ENCODE measurements around the gene BICRAL. TPM values are rescaled to one million over a fixed set of nuclear protein-coding genes. Genes with fewer than 3 reads are reported as not detected.

The BICRAL gene
- polyA plus RNA-seq, 1 of the 3 experiments (the other 2 are of a cell fraction) = 5.1 TPM

DNA sequence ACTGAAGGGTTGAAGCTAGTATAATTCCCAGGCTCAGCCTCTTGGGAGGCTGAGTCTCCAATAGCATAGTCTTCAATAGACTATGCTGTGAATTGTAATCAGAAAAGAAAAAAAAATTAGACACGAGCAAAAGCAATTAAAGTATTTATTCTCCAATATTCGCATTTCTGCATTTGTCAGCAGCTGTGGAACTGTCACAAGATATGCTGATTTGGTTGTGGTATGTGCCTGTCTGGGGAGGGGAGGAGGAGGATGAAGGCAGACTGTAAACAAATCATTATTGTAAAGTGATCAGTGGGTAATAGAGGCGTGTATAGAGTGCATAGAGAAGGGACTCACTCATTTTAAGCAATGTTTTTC, 10.1 kb upstream of the BICRAL start:
- ChIA-PET POLR2A (no interaction called here), CTCF (no interaction called here)
- DNase-seq = no peak

DNA sequence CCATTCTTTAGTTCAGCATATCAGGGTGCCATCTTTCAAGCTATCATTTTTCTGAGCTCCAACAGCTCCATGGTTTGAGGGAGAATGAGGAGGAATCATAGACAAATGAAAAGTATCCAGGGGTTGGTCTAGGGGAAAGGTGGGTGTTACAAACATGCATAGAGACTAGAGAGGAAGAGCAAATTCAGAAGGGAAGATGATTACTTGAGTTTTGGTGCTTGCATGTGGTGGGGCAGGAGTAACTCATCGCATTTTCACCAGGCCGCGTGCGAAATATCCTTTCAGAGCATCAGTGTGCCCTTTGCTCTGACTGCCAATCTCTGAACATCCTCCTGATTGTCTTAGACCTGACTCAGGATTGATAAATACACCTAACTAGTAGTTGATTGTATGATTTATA, 7.7 kb upstream of the BICRAL start:
- H3K9me3 ChIP-seq = no peaks in the 10 kb centered on the region
- TF ChIP-seq, protein P1, sequence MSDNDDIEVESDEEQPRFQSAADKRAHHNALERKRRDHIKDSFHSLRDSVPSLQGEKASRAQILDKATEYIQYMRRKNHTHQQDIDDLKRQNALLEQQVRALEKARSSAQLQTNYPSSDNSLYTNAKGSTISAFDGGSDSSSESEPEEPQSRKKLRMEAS (IDR thresholded peaks at IDR 0.05; ENCODE audit: low read depth) = no peak
- TF ChIP-seq MEF2A (IDR thresholded peaks at IDR 0.05; ENCODE audit: borderline replicate concordance, low read depth) = no peak
- no peaks in the 10 kb centered on the region for H4K20me1 ChIP-seq (ENCODE audit: insufficient read depth)
- H3K27me3 ChIP-seq (ENCODE audit: insufficient read depth) = no peaks in the 10 kb centered on the region
- 0 out of 2 replicates have a peak, but pooled peaks cover 3% of the 10 kb centered on the region for H3K79me2 ChIP-seq (ENCODE audit: insufficient read depth)
- DNase-seq = no peak
- peaks cover 0 to 12% of the 10 kb centered on the region in 2 experiments; a peak in 3 of 4 replicates for H3K4me1 ChIP-seq (ENCODE audit: control insufficient read depth in 1 of 2, insufficient read depth in 2 of 2, low read depth in 1 of 2, low read length in 1 of 2)
- H2AFZ ChIP-seq (ENCODE audit: low read depth) = no peak overlapping the region
- H3K36me3 ChIP-seq (replicated peaks in 1 of 2; ENCODE audit: control insufficient read depth in 1 of 2, insufficient read depth in 2 of 2, low read length in 1 of 2) = no peaks in the 10 kb centered on the region
- 100% methylated on average over 4 of the region's 4 CpGs for WGBS (ENCODE audit: low lambda C conversion rate)
- peak overlapping the region in 1 of 2 experiments; percentile 4; a peak in 1 of 4 replicates for H3K27ac ChIP-seq (ENCODE audit: low read depth in 2 of 2, low read length in 1 of 2)
- H3K9me2 ChIP-seq = no peaks in the 10 kb centered on the region
- POLR2A ChIA-PET = no interaction called here
- no peak overlapping the region for H3K4me3 ChIP-seq (ENCODE audit: low read depth in 2 of 2, low read length in 1 of 2)
- H3F3A ChIP-seq (replicated peaks; ENCODE audit: insufficient read depth) = peaks cover 18% of the 10 kb centered on the region
- H3K9ac ChIP-seq = no peak overlapping the region
- H3K4me2 ChIP-seq = no peak overlapping the region
- CTCF ChIA-PET = no interaction called here

More for the DNA sequence above, 10.1 kb upstream of the BICRAL start:
- WGBS (ENCODE audit: low lambda C conversion rate) = 84% methylated on average over 3 of the region's 3 CpGs
- no peaks in the 10 kb centered on the region for H3K9me3 ChIP-seq
- no peak overlapping the region for H2AFZ ChIP-seq (ENCODE audit: low read depth)
- no peak overlapping the region for H3K4me2 ChIP-seq
- no peak overlapping the region for H3K4me3 ChIP-seq (ENCODE audit: low read depth in 2 of 2, low read length in 1 of 2)
- H4K20me1 ChIP-seq (ENCODE audit: insufficient read depth) = no peaks in the 10 kb centered on the region
- no peak overlapping the region for H3K27ac ChIP-seq (ENCODE audit: low read depth in 2 of 2, low read length in 1 of 2)
- H3F3A ChIP-seq (replicated peaks; ENCODE audit: insufficient read depth) = peaks cover 8% of the 10 kb centered on the region
- no peaks in the 10 kb centered on the region for H3K9me2 ChIP-seq
- H3K79me2 ChIP-seq (ENCODE audit: insufficient read depth) = no peaks in the 10 kb centered on the region; the same call in 1 of the 2 replicates
- TF ChIP-seq, protein P2, sequence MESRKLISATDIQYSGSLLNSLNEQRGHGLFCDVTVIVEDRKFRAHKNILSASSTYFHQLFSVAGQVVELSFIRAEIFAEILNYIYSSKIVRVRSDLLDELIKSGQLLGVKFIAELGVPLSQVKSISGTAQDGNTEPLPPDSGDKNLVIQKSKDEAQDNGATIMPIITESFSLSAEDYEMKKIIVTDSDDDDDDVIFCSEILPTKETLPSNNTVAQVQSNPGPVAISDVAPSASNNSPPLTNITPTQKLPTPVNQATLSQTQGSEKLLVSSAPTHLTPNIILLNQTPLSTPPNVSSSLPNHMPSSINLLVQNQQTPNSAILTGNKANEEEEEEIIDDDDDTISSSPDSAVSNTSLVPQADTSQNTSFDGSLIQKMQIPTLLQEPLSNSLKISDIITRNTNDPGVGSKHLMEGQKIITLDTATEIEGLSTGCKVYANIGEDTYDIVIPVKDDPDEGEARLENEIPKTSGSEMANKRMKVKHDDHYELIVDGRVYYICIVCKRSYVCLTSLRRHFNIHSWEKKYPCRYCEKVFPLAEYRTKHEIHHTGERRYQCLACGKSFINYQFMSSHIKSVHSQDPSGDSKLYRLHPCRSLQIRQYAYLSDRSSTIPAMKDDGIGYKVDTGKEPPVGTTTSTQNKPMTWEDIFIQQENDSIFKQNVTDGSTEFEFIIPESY (IDR thresholded peaks at IDR 0.05; ENCODE audit: borderline replicate concordance, low read depth) = no peak
- no peak for TF ChIP-seq RXRA (IDR thresholded peaks at IDR 0.05; ENCODE audit: borderline replicate concordance, low read depth)
- no peak for TF ChIP-seq NRF1 (IDR thresholded peaks at IDR 0.05; ENCODE audit: low read depth, low read length)
- TF ChIP-seq, protein P3, sequence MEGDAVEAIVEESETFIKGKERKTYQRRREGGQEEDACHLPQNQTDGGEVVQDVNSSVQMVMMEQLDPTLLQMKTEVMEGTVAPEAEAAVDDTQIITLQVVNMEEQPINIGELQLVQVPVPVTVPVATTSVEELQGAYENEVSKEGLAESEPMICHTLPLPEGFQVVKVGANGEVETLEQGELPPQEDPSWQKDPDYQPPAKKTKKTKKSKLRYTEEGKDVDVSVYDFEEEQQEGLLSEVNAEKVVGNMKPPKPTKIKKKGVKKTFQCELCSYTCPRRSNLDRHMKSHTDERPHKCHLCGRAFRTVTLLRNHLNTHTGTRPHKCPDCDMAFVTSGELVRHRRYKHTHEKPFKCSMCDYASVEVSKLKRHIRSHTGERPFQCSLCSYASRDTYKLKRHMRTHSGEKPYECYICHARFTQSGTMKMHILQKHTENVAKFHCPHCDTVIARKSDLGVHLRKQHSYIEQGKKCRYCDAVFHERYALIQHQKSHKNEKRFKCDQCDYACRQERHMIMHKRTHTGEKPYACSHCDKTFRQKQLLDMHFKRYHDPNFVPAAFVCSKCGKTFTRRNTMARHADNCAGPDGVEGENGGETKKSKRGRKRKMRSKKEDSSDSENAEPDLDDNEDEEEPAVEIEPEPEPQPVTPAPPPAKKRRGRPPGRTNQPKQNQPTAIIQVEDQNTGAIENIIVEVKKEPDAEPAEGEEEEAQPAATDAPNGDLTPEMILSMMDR (IDR thresholded peaks at IDR 0.05) = no peak
- no peak for TF ChIP-seq EP300 (IDR thresholded peaks at IDR 0.05; ENCODE audit: borderline replicate concordance in 1 of 2, low read depth in 1 of 2, low read length in 1 of 2)
- no peak for TF ChIP-seq TAF1 (IDR thresholded peaks at IDR 0.05; ENCODE audit: borderline replicate concordance, low read depth, low read length)
- TF ChIP-seq YY1 (IDR thresholded peaks at IDR 0.05; ENCODE audit: low read depth) = no peak
- H3K27me3 ChIP-seq (ENCODE audit: insufficient read depth) = no peaks in the 10 kb centered on the region
- no peaks in the 10 kb centered on the region for H3K4me1 ChIP-seq (ENCODE audit: control insufficient read depth in 1 of 2, insufficient read depth in 2 of 2, low read depth in 1 of 2, low read length in 1 of 2)
- H3K9ac ChIP-seq = no peak overlapping the region
- no peaks in the 10 kb centered on the region for H3K36me3 ChIP-seq (replicated peaks in 1 of 2; ENCODE audit: control insufficient read depth in 1 of 2, insufficient read depth in 2 of 2, low read length in 1 of 2)
